ENCODE data around the gene IRF7. TPM values are rescaled to one million over a fixed set of nuclear protein-coding genes. Genes with fewer than 3 reads are reported as not detected.

The IRF7 gene
- total RNA-seq, 6 experiments from 2014 or later: 27.3 to 72.8 (median 47.7) TPM

- no peaks in the 10 kb centered on the region for H3K27me3 ChIP-seq
- 21% methylated on average over 4 of the region's 8 CpGs for WGBS (ENCODE audit: insufficient coverage, low coverage, low lambda C conversion rate, missing lambda C conversion rate)
- DNase-seq (no peak), ATAC-seq (peak; percentile 27 to 49 (median 34))
- peak overlapping the region in 2 of 3 donors; percentile 16 to 62 for H3K27ac ChIP-seq
- TF ChIP-seq CTCF (IDR thresholded peaks at IDR 0.05) (no peak), POLR2A (IDR thresholded peaks at IDR 0.05) (no peak)
- peaks cover 0 to 64% (median 23%) of the 10 kb centered on the region in 4 donors for H3K36me3 ChIP-seq
- intact Hi-C loops (cut with DNase I): no loop called here
- no peaks in the 10 kb centered on the region for H3K9me3 ChIP-seq
- peaks cover 0 to 32% (median 20%) of the 10 kb centered on the region in 4 donors for H3K4me1 ChIP-seq
- H3K4me3 ChIP-seq: no peak overlapping the region
Measured at GRCh38 chr11:587546-587945, 28.2 kb downstream of the IRF7 start.

- 46% methylated on average over 7 of the region's 32 CpGs for WGBS (ENCODE audit: insufficient coverage, low coverage, low lambda C conversion rate, missing lambda C conversion rate)
- Histone ChIP-seq H3K9me3 (no peaks in the 10 kb centered on the region), H3K36me3 (peaks cover 0 to 65% (median 24%) of the 10 kb centered on the region in 4 donors), H3K27me3 (no peaks in the 10 kb centered on the region), H3K4me3 (no peak overlapping the region), H3K27ac (peak overlapping the region in 1 of 3 donors; percentile 62), H3K4me1 (peaks cover 0 to 33% (median 20%) of the 10 kb centered on the region in 4 donors)
- ATAC-seq (peak; percentile 52 to 68 (median 58)), DNase-seq (no peak)
- intact Hi-C loops (cut with DNase I): no loop called here
- TF ChIP-seq CTCF (IDR thresholded peaks at IDR 0.05) (no peak), POLR2A (IDR thresholded peaks at IDR 0.05) (no peak)
Measured at GRCh38 chr11:586376-587316, 29.1 kb downstream of the IRF7 start.

DNA sequence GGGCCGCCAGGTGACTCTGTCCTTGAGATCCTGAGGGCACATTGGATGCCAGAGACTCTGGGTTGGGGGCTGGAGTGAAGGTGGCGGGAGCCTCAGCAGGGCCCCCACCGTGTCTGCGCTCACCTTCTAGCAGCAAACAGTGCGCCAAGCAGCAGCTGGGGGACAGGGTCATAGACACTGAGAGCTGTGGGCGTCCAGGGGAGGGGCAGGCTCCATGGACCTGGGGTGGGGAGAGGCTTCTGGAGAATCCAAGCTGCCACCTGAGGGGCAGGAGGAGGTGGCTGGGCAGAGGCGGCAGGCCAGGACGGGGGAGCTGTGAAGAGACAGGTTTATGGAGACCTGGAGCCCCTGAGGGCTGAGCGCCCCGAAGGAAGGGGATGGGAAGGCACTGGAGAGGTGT is 31.5 kb downstream of the IRF7 start:
- Histone ChIP-seq H3K27ac (no peak overlapping the region), H3K27me3 (no peaks in the 10 kb centered on the region), H3K4me3 (no peak overlapping the region), H3K9me3 (no peaks in the 10 kb centered on the region), H3K36me3 (peaks cover 0 to 44% (median 15%) of the 10 kb centered on the region in 4 donors), H3K4me1 (peaks cover 0 to 56% (median 31%) of the 10 kb centered on the region in 4 donors)
- no peak for DNase-seq
- TF ChIP-seq POLR2A (IDR thresholded peaks at IDR 0.05) (no peak), CTCF (IDR thresholded peaks at IDR 0.05) (no peak)
- 95% methylated on average over 5 of the region's 10 CpGs for WGBS (ENCODE audit: insufficient coverage, low coverage, low lambda C conversion rate, missing lambda C conversion rate)
- intact Hi-C loops (cut with DNase I): no loop called here
- no peak for ATAC-seq

DNA sequence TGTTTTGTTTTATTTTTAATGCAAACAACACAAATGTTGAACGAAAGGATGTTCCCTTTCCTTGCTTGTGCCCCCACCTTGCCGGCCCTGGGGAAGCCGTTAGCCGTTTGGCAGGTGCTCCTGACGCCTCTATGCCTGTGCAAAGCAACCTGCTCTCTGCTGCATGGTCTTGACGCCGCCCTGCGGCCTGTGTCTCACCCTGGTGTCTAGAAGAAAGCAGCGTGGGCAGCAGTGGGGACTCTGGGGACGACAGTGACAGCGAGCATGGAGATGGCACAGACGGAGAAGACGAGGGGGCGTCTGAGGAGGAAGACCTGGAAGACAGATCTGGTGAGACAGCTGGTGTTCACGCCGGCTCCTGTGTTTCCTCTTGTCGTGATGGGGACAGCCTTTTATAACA is 34.0 kb downstream of the IRF7 start:
- no peak overlapping the region for H3K4me3 ChIP-seq
- H3K4me1 ChIP-seq: peaks cover 0 to 56% (median 30%) of the 10 kb centered on the region in 4 donors
- peaks cover 0 to 27% (median 8%) of the 10 kb centered on the region in 4 donors for H3K36me3 ChIP-seq
- DNase-seq: no peak
- no peak for ATAC-seq
- no peaks in the 10 kb centered on the region for H3K27me3 ChIP-seq
- intact Hi-C loops (cut with DNase I): no loop called here
- H3K27ac ChIP-seq: no peak overlapping the region
- WGBS (ENCODE audit: insufficient coverage, low coverage, low lambda C conversion rate, missing lambda C conversion rate): 59% methylated on average over 10 of the region's 17 CpGs
- TF ChIP-seq POLR2A (IDR thresholded peaks at IDR 0.05): no peak
- TF ChIP-seq CTCF (IDR thresholded peaks at IDR 0.05): no peak
- no peaks in the 10 kb centered on the region for H3K9me3 ChIP-seq
